GM23338 (cell line): ENCODE data around the gene RPUSD3. TPM values are rescaled to one million over a fixed set of nuclear protein-coding genes. Genes with fewer than 3 reads are reported as not detected.
A peak's percentile ranks its signal among the peaks of the same experiment; 100 is the strongest.
"Not testable (repeated sequence)": the region's sequence is repeated elsewhere in the genome, so short reads cannot be mapped to it uniquely, and the experiment has no call there.

ENCODE experiments used
- ATAC-seq: fragments of 200-7000 bp; cut with Tn5 transposase; 3 replicates; pipeline ENCODE4 v1.9.1; 2020
- DNase-seq: peaks from one replicate; pipeline ENCODE4 v3.0.0-alpha.2; 2015; ENCODE audit warnings: low spot score
- H2AFZ ChIP-seq: fragments of 200-600 bp; sonication (generic); 2 replicates; pipeline ENCODE4 v1.8.0; 2016; ENCODE audit warnings: antibody characterized with exemption, mild to moderate bottlenecking, moderate library complexity
- H3F3A ChIP-seq: fragments of 200-600 bp; sonication (generic); replicated peaks from 2 replicates; pipeline ENCODE4 v1.8.0; 2017; ENCODE audit warnings: antibody characterized with exemption, mixed run types, low read depth
- H3K27ac ChIP-seq: fragments of 200-600 bp; sonication (generic); 2 replicates; pipeline ENCODE4 v1.6.1; 2016; ENCODE audit warnings: low read depth
- H3K27me3 ChIP-seq: fragments of 200-600 bp; sonication (generic); 2 replicates; pipeline ENCODE4 v1.8.0; 2016; ENCODE audit warnings: mild to moderate bottlenecking, mixed run types, moderate library complexity; ENCODE audit not compliant: insufficient read depth
- H3K36me3 ChIP-seq: fragments of 200-600 bp; sonication (generic); 2 replicates; pipeline ENCODE4 v1.8.0; 2016; ENCODE audit warnings: mild to moderate bottlenecking; ENCODE audit not compliant: insufficient read depth
- H3K4me1 ChIP-seq: fragments of 200-600 bp; sonication (generic); 2 replicates; pipeline ENCODE4 v1.8.0; 2016; ENCODE audit warnings: mild to moderate bottlenecking, moderate library complexity; ENCODE audit not compliant: insufficient read depth
- H3K4me2 ChIP-seq: fragments of 200-600 bp; sonication (generic); 2 replicates; pipeline ENCODE4 v1.7.1; 2017; ENCODE audit warnings: mixed run types
- H3K4me3 ChIP-seq: fragments of 200-600 bp; sonication (generic); 2 replicates; pipeline ENCODE4 v1.6.1; 2016; ENCODE audit warnings: mixed run types
- H3K79me2 ChIP-seq: fragments of 200-600 bp; sonication (generic); replicated peaks from 2 replicates; pipeline ENCODE4 v1.8.0; 2017; ENCODE audit warnings: mild to moderate bottlenecking; ENCODE audit not compliant: insufficient read depth
- H3K9me2 ChIP-seq: fragments of 200-600 bp; sonication (generic); 2 replicates; pipeline ENCODE4 v1.8.0; 2017; ENCODE audit not compliant: insufficient read depth
- H4K20me1 ChIP-seq: fragments of 200-600 bp; sonication (generic); replicated peaks from 2 replicates; pipeline ENCODE4 v1.8.0; 2017; ENCODE audit warnings: mild to moderate bottlenecking; ENCODE audit not compliant: insufficient read depth
- H3K27ac Mint-ChIP-seq: 2 replicates; pipeline ENCODE4 v1.8.0; 2020; ENCODE audit warnings: inconsistent platforms, mild to moderate bottlenecking, moderate library complexity, mixed read lengths
- H3K27me3 Mint-ChIP-seq: 3 replicates; pipeline ENCODE4 v1.8.0; 2022; ENCODE audit warnings: low read depth, mild to moderate bottlenecking, moderate library complexity, mixed read lengths, inconsistent platforms; ENCODE audit not compliant: insufficient read depth, poor library complexity
- H3K36me3 Mint-ChIP-seq: 3 replicates; pipeline ENCODE4 v1.8.0; 2021; ENCODE audit warnings: low read depth, mild to moderate bottlenecking, inconsistent platforms, moderate library complexity, mixed read lengths
- H3K4me1 Mint-ChIP-seq: 3 replicates; pipeline ENCODE4 v1.8.0; 2020; ENCODE audit warnings: mild to moderate bottlenecking, inconsistent platforms, mixed read lengths
- H3K4me3 Mint-ChIP-seq: 3 replicates; pipeline ENCODE4 v1.8.0; 2021; ENCODE audit warnings: moderate library complexity, mild to moderate bottlenecking, inconsistent platforms, mixed read lengths
- H3K9me3 Mint-ChIP-seq: 3 replicates; pipeline ENCODE4 v1.8.0; 2020; ENCODE audit warnings: moderate library complexity, mild to moderate bottlenecking, inconsistent platforms, mixed read lengths
- CTCF ChIP-seq, 2 experiments: fragments of 200-600 bp in 1 of 2; sonication (generic) in 1 of 2; conservative IDR thresholded peaks; 2 replicates each; pipeline versions ENCODE4 v1.5.1 to v1.6.1; 2016 to 2017; ENCODE audit warnings: antibody characterized with exemption in 2 of 2, low read depth in 2 of 2, mild to moderate bottlenecking in 2 of 2, moderate library complexity in 1 of 2
- NANOG ChIP-seq: IDR thresholded peaks from 2 replicates; pipeline ENCODE4 v1.6.1; 2016; ENCODE audit warnings: antibody characterized with exemption, borderline replicate concordance
- polyA plus RNA-seq: library from polyadenylated mRNA; unstranded; fragments of >200 nt; fragmentation: Nextera tagmentation; extraction: Ambion mirVana; gene quantifications from 2 replicates; pipeline ENCODE4 v1.2.1, GENCODE V29; 2016
- total RNA-seq: library from RNA; depleted of rRNA; stranded (reverse); fragments of >200 nt; shearing (Covaris generic); gene quantifications from 2 replicates; pipeline ENCODE4 v1.2.3, GENCODE V29; 2014

Gene RPUSD3
- total and polyA plus RNA-seq, 2 experiments from 2014 or later, result 64.3 to 73.4 TPM

- not testable (repeated sequence) for H3K27me3 Mint-ChIP-seq, H3K9me3 Mint-ChIP-seq, H3F3A ChIP-seq, H3K4me3 Mint-ChIP-seq, H3K79me2 ChIP-seq, H3K36me3 Mint-ChIP-seq, H3K4me2 ChIP-seq, DNase-seq, H3K27ac ChIP-seq, H3K4me3 ChIP-seq, H3K27me3 ChIP-seq, H3K9me2 ChIP-seq, H4K20me1 ChIP-seq, H3K4me1 ChIP-seq, H3K36me3 ChIP-seq, H3K27ac Mint-ChIP-seq
- TF ChIP-seq CTCF (conservative IDR thresholded peaks at IDR 0.05; ENCODE audit: low read depth in 2 of 2), result 0 out of 4 replicates have a peak, but pooled peaks of 1 of the 2 experiments have one; percentile 1
- ATAC-seq, result peak; percentile 59
- peak overlapping the region; percentile 78 for H2AFZ ChIP-seq
- peaks cover 14% of the 10 kb centered on the region for H3K4me1 Mint-ChIP-seq
Observed at GRCh38 chr3:9854291-9854940, 10.6 kb upstream of the RPUSD3 start.

DNA sequence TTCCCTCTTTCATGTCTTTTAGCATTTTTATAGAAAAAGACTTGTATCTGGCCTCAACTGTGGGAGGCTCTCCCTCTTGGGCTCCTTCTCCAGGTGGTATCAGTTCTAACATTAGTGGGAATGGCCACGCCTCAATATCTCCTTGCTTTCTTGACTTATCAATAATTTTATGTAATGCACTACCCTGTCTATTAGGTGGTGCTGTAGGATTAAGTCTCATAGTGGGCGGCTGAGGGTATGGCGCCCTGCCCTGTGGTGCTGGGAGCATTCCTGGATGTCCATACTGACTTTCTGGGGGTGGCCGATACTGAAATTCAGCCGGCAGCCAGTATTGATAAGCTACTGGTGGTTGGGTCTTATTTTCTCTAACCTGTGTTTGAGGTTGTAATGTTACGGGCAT is 8.7 kb upstream of the RPUSD3 start:
- Mint-ChIP-seq H3K36me3 (no peaks in the 10 kb centered on the region), H3K27me3 (no peaks in the 10 kb centered on the region), H3K27ac (no peak overlapping the region), H3K4me3 (no peak overlapping the region), H3K9me3 (no peaks in the 10 kb centered on the region), H3K4me1 (0 out of 3 replicates have a peak, but pooled peaks cover 3% of the 10 kb centered on the region)
- DNase-seq (no peak), ATAC-seq (no peak)
- H2AFZ ChIP-seq, result no peak overlapping the region
- H3K27ac ChIP-seq, result no peak overlapping the region
- H3F3A ChIP-seq, result no peaks in the 10 kb centered on the region
- no peaks in the 10 kb centered on the region for H3K79me2 ChIP-seq
- no peaks in the 10 kb centered on the region for H3K27me3 ChIP-seq
- H3K9me2 ChIP-seq, result no peaks in the 10 kb centered on the region
- H3K4me3 ChIP-seq, result no peak overlapping the region
- no peaks in the 10 kb centered on the region; the same call in 1 of the 2 replicates for H3K4me1 ChIP-seq
- TF ChIP-seq CTCF (conservative IDR thresholded peaks at IDR 0.05; ENCODE audit: low read depth in 2 of 2) (0 out of 4 replicates have a peak, but pooled peaks of 1 of the 2 experiments have one; percentile 14), NANOG (no peak)
- H3K36me3 ChIP-seq, result no peaks in the 10 kb centered on the region
- H3K4me2 ChIP-seq, result no peak overlapping the region
- H4K20me1 ChIP-seq, result no peaks in the 10 kb centered on the region

- H3K36me3 ChIP-seq, H3K4me2 ChIP-seq, H3K4me3 Mint-ChIP-seq, H3K4me3 ChIP-seq, H3K9me2 ChIP-seq, H4K20me1 ChIP-seq, H2AFZ ChIP-seq, H3K4me1 Mint-ChIP-seq, H3K4me1 ChIP-seq, H3K27ac ChIP-seq, H3K27ac Mint-ChIP-seq, ATAC-seq, H3K36me3 Mint-ChIP-seq, H3K27me3 Mint-ChIP-seq, H3K79me2 ChIP-seq, H3F3A ChIP-seq, H3K9me3 Mint-ChIP-seq, DNase-seq, H3K27me3 ChIP-seq: not testable (repeated sequence)
Observed at GRCh38 chr3:9851926-9852325, 8.1 kb upstream of the RPUSD3 start.

GRCh38 chr3:9851383-9851782 is 7.6 kb upstream of the RPUSD3 start:
- H3K27ac Mint-ChIP-seq, ATAC-seq, H3K27ac ChIP-seq, H3K4me3 Mint-ChIP-seq, H3K9me3 Mint-ChIP-seq, H3K9me2 ChIP-seq, H3K4me1 Mint-ChIP-seq, H3K36me3 Mint-ChIP-seq, H3K4me1 ChIP-seq, H3K27me3 ChIP-seq, H3K79me2 ChIP-seq, H3F3A ChIP-seq, H3K27me3 Mint-ChIP-seq, DNase-seq, H4K20me1 ChIP-seq, H3K4me2 ChIP-seq, H3K36me3 ChIP-seq, H3K4me3 ChIP-seq, H2AFZ ChIP-seq: not testable (repeated sequence)
